GM11168 (cell line): Measurements from ENCODE around the gene C1orf53.
"Not testable (repeated sequence)": the region's sequence is repeated elsewhere in the genome, so short reads cannot be mapped to it uniquely, and the experiment has no call there.

Experiments used
- in situ Hi-C: fragments of 300-500 bp; cut with MboI; formaldehyde crosslinking; loops from one replicate; pipeline ENCODE4 v1.12.0; 2022; ENCODE audit warnings: low sequenced_read_pairs; ENCODE audit not compliant: unreplicated experiment

The C1orf53 gene

DNA sequence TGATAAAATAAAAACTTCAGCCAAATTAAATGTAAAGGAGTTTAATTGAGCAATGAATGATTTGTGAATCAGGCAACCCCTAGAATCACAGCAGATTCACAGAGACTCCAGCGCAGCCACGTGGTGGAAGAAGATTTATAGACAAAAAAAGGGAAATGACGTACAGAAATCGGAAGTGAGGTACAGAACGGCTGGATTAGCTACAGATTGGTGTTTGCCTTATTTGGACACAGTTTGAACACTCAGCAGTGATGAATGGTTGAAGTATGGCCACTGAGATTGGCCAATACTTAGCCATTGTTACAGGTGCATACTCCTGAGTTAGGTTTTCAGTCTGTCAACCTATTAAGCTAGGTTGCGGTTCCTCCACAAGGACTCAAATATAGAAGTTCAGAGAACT, 51.0 kb downstream of the C1orf53 start:
- in situ Hi-C loops, result not testable (repeated sequence)

DNA sequence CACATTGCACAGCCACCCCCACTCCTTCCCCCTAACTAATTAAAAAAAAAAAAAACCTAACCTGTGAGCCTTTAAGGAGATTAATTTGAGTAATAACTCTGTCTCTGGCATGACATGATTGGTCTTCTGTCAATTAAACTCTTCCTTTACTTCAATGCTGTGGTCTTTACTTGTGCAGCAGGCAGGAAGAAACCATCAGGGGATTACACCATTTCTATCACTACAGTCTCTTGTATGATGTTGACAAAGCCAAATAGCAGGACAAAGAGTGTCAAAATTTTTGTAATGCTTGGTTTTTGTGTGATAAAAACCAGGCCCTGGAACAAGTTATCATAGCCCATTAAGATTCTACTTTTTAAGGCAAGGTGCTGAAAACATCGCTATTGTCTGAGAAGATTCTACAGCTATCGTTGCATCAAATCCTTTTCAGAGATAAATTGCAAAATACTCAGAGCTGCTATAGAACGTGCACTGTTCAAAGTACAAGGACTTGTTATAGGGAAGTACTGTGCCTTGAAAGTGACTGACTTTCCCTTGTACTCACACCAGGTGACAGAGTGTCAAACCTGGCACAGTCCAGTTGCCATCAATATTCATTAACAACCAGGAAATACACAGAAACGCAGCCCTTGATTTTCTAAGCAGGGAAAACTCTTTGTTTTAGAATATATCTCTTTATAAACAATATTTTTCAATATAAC, 52.4 kb downstream of the C1orf53 start:
- in situ Hi-C loops, result no loop called here

GRCh38 chr1:197955486-197956394, 53.3 kb downstream of the C1orf53 start:
- in situ Hi-C loops, result no loop called here
